Measurements from ENCODE around the gene TOMM70.

- no peak for TF ChIP-seq CTCF (IDR thresholded peaks at IDR 0.05)
- no peak for TF ChIP-seq POLR2A (IDR thresholded peaks at IDR 0.05)
These were observed 24.4 kb upstream of the TOMM70 start for GRCh38 chr3:100425316-100425715.

Measured in thyroid gland (tissue), 4 donors.